Stimulated activated CD8-positive, alpha-beta memory T cell treated with anti-CD3 and anti-CD28 coated beads, Interleukin-7, amount 100 ng/mL, for 4 hours (primary cell): ENCODE results near the gene SPDEF.

Source experiments
- DNase-seq, 2 donors: peaks; one replicate each; pipeline ENCODE4 v3.0.0-alpha.2; 2020; ENCODE audit warnings: low read depth in 2 of 2

Gene SPDEF

DNA sequence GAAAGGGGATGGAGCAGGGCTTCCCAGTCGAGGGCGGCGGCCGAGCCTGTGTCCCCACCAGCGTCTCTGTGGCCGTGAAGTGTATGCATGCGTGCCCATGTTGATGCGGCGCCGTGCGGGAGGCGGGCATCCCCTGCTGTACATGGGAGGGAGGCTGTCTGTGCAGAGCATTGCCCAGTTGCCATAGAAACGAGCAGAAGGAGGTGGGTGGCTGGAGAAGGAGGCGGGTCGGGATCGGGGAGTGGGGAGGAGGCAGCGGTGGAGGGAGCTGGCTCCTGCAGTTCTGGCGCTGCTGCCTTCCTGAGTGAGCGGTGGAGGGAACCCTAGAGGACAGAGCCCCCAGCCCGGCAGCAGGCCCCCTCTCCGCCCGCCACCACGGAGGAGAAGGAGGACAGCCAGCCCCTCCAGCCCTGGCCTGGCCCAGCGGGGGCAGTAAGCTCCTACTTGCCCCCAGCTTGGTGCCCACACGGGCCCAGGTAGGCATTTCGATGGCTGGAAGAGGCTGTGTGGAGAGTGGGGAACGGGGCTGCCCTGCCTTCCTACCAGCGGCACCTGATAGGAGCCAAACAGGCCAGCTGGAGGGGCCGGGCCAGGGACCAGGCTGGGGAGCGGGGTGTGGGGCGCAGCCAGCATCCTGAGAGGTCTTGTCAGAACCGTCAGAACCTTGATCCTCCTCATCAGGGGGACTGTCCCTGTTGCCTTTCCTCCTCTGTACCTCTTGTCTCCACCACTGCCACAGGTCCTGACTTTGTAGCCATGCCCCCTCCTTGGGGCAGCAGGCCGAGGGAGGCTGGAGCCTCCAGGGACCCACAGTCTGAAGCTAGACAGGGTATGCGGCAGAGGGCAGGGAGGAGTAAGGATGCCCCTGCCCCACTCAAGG is 41.3 kb downstream of the SPDEF start:
- no peak for DNase-seq

DNA sequence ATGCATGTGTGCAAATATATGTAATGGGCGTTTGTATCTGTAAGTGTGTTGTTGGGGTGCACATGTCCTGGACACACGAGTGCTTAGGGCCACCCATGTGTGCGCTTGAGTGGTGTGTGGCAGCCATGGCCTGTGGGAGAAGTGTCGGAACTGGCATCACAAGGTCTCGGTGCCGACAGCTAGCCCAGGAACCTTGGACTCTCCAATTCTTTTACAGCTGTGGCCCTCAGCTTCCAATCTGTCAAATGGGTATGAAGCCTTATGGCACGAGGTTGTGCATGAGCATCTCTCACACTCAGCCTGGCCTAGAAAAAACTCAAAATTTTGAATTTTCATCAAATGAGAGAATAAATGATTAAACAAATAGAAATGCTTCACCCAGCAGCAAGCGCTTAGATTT is 42.0 kb downstream of the SPDEF start:
- DNase-seq: no peak

DNA sequence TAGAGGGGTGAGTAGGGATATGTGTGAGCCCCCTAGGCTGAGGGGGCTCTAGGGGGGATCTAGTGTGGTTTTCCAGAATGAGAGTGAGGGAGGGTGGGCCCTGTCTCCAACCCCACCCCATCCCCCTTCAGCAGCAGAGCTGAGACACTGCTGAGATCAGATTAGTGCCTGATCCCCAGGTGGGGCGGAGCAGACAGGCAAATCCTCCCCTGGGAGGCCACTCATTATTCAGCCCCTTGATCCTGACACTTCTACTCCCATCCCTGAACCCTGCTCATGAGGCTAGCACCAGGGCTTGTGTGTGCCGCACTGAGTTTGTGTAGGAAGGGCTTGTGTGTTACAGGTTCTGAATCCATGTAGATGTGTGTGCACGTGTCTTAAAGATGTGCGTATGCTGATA is 42.5 kb downstream of the SPDEF start:
- no peak for DNase-seq

DNA sequence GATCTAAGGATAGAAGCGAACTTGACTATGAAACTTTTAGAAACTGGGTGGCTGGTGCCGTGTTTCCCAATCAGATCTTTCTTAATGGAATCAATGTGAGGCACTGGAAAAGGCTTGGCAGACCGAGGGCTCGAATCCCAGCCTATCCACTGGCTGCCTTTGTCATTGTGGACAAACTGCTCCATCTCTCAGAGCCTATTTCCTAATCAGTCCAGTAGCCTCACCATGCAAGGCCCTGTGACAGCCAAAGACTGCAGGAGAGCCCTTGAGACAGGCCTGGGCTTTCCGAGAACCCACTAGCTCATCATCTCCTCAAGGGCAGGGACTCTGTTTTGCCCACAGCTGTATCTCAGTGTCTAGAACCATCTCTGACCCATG is 43.4 kb downstream of the SPDEF start:
- no peak for DNase-seq

DNA sequence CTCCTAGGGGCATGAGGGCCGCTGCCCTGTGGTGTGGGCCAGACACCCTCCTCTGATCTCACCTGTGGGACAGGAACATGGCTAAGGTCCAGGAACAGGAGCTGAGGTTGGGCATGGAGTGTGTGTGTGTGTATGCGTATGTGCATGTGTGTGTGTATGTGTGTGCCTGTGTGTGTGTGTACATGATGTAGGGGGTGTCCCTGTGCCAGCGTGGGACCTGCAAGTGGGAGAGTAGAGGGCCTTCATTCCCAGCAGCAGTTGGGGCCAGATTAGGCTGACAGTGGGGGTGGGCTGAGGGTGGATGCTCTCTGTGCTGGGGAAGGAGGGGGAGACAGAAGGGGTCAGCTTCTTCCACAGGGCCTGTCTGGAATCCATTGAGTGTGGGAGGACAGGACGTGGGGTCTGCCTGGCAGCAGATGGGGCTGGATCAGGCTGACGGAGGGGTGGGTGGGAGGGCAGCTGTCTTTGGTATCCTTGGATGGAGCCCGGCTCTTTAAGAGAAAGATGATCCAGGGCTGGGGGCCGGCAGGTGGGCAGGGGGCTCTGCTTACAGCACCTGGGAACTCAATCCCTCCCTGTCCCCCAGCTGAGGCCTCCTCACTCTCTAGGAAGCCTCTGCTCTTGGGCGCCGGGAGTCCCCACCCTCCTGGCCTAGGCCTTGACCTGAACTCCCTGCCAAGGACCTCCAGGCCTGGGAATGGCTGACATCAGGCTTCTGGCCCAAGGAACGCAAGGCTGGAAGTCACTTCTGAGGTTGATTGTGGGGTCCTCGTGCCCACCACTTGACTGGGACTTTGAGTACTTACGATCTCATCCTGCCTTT is 44.0 kb downstream of the SPDEF start:
- DNase-seq: no peak

DNA sequence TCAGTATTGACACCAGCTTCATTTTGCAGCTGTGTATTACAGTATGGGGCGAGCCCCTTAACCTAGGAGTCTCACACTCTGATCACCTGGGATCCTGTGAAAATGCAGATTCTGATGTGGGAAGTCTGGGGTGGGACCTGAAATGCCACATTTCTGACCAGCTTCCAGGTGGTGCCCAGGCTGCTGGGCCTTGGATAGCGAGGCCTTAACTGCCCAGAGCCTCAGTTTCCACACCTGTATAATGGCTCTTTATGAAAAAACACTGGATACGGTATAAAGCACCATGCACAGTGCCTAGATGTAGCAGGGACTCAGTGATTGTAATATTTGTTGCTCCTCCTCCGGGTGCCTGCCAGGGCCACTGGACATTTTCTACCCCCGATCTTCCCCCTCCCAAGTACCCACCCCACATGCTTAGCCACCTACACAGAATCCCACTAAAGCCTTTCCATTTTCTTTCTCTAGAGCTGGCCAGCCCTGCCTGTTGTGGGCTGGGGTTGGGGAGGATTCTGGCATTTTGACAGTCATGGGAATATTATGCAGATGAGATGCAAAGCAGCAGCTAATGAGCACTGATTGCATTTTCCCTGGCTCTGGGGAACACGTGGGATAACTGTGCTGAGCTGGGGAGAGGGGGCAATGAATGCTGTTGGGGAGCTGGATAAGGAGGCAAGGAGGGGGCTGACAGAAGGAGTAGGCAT is 44.8 kb downstream of the SPDEF start:
- no peak for DNase-seq

DNA sequence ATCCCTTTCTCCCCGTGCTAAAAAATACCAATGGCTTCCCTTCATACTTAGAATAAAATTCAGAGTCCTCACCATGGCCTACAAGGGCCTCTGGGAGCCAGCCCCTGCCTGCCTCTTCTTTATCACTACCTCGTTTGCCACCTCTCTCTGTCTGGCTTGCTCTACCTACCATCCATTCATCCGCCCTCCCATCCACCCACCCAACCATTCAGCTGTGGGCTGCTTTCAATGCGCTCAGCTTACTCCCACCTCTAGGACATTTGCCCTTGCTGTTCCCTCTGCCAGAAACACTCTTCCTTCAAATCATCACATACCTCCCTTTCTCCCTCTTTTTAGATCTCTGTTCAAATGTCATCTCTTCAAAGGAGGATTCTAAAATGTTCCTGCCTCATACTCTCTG is 45.8 kb downstream of the SPDEF start:
- DNase-seq: no peak

DNA sequence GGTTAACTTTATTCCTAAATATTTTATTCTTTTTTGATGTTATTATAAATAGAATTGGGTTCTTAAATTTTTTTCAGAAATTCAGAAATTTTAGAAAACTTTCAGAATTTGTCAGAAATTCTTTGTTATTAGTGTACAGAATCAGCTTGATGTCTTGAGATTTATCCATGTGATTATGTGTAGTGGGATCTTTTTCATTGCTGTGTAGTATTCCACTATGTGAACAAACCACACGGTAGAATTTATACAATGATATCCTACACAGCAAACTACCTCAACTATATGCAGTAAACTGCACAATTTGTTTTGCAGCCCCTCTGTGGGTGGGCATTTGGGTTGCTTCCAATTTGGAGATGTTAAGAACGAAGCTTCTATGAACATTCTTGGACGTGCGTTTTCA is 46.3 kb downstream of the SPDEF start:
- no peak for DNase-seq

DNA sequence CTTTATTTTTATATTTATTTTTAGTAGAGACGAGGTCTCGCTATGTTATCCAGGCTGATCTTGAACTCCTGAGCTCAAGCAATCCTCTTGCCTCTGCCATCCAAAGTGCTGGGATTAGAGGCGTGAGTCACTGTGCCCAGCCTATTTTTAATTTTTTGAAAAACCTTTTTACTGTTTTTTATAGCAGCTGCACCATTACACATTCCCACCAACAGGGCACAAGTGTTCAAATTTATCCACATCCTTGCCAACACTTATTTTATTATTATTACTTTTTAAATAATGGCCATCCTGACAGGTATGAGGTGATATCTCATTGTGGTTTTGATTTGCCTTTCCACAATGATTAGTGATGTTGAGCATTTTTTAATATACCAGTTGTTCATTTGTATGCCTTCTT is 47.7 kb downstream of the SPDEF start:
- no peak for DNase-seq

DNA sequence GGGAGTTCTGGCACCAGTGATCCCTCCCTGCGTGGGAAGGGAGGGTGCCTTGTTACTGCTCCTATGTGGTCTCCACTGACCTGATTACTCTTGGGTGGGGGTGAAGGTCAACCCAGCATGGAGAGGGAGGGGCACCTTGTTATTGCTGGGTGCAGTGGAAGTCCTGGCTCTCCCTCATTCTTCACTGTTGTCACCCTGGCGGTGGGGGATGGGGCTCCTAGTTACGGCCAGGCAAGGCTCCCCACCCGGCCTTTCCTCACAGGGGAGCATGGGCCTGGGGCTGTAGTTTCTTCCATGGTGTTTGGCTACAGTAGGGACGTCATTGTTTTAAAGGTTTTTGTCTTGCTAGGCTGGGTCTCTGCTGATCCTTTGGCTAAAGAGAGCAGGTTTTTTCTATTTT is 49.4 kb downstream of the SPDEF start:
- no peak for DNase-seq

DNA sequence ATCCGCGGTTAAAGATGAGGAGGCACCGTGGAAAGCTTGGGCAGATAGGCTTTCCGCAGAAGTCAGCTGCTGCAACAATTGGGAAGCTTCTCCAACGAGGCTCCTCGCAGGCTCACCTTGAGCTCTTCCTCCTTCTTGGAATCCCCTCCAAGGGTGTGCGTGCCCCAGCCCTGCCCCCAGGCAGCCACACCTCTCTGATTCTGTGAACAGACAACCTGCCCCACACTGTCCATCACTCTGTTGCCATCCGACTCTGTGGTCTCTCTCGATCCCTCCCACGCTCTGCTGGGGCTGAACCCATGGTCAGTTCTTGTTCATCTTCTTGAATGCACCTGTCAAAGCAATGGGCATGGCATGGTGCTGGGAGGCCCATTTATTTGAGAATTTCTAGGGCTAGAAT is 58.7 kb downstream of the SPDEF start:
- DNase-seq: no peak

DNA sequence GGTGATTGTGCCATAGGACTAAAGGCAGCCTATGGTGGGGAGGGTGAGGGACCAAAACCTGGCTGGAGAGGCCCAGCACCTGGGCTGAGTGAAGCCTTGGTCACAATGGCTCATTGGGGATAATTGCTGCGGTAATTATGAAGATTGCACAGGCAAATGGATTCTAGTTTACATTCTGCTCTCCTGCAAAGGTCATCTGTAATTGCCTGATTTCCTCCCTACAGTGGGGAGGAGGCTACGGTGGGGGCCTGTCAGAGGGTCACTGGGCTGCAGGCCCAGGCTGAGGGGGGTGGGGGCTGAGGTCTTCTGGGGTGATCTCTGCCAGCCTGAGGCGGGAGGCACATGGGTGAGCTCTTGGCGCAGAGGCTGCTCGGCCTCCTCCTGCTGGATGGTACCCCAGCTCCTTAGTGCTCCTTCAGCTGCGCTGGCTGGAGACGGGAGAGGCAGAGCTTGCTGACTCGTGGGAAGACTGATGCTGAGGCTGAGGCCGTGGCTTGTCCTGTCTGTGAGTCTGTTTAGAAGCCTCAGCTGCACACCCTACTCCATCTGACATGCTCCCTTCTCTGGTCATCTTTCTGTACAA is 59.9 kb downstream of the SPDEF start:
- DNase-seq: no peak

DNA sequence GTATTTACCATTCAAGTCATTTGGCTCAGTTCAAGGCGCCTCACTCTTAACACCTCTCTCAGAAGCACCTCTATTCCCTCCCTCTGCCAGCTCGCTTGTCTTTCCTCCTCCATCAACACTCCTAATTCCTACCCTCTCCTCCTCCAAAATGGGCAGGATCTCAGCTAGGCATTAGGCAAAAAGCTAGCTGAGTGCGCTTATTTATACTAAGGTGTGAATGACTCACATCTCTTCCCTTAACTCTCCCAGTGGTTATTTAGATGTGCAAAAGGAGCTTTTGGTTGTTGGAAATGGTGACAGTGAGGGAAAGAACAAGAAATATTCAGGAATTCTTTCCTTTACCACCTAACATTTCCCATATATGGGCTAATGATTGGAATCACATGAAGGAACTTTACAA is 61.2 kb downstream of the SPDEF start:
- no peak for DNase-seq

DNA sequence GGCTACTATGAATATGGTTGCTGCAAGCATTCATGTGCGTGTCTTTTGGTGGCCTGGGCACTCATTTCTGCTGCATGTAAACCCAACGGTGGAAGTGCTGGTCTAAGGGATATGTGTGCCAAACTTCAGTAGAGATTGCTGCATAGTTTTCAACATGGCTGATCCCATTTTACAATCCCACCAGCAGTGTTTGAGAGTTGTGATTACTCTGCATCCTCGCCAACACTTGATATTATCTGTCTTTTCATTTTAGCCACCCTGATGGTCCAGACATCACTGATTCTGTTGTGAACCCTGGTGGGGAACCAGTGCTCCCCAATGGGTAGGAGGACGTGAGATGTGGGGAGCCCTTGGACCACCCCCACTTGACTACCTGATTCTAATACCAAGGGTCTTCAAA is 62.8 kb downstream of the SPDEF start:
- no peak for DNase-seq

DNA sequence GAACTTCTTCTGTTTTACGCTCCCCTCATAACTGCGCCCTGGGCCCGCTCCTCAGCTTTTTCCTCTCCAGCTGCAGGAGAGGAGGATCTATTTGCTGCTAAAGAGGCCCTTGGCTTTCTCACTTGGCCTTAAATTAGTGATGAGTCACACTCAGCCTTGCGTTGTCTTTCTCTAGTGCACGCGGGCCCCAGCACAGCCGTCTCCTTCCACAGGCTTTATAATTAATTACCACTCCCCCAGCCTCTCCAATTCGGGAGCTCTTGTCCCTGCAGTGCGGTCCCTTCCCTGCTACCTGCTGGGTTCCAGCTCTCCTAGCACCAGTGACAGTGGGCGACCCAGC is 65.1 kb downstream of the SPDEF start:
- no peak for DNase-seq

DNA sequence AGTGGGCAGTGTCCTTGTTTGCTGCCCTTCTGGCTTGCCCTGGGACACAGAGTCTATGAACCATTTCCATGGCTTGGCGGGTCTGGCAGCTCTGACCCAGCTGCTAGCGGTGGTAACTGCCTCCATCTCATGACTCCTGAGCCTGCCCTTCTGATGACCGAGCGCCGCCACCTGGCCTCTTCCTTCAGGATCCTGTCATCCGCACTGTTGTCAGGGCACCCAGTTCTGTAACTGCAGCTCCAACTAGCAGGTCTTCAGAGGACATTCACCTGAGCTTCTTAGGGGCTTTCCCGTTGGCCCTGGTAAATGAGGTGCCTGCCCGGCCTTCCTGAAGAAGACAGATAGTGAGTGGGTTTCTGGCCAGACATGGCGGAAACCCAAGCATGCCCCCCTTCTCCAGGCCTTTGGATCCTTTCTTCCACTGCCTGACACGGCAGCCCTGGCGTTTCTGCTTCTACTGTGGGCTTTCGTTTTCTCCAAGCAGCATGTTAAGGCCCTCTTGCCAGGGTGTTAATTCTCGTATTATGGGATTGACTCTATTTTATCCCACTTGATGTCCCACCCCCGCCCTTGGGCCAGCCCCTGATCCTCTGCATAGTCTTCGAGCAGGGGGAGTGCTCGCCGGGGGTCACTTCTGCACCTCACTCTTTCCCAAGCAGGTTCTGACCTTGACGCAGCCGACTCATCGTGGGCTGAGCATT is 65.6 kb downstream of the SPDEF start:
- DNase-seq: no peak

DNA sequence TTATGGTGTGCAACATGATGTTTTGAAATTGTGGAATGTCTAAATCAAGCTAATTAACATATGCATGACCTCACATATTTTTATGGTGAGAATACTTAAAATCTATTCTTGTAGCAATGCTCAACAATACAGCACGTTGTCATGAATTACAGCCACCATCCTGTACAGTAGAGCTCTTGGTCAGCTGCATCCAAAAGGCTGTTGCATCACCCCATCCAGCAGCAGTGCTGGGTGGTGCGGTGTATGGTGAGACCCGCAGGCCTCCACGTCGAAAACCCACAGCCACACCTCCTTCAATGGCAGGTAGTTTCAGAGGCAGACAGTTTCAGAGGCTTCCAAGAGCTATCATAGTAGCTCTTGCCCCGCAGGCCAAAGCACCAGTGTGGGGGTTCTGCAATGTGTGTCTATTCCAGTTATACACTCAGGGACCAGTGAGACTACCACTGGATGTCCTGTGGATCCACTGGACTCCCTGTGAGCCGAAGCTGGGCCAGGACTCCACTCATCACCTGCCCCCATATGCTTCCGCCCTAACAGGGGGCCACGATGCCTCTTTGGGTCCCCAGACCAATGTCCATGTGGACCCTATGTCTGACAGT is 66.8 kb downstream of the SPDEF start:
- DNase-seq: no peak
